Measurements from ENCODE around the gene CTRB1. TPM values are rescaled to one million over a fixed set of nuclear protein-coding genes. Genes with fewer than 3 reads are reported as not detected.
"Not testable (repeated sequence)": the region's sequence is repeated elsewhere in the genome, so short reads cannot be mapped to it uniquely, and the experiment has no call there.

CTRB1 gene
- total RNA-seq, 1 donor from 2014 or later: 1.0 TPM

- DNase-seq: not testable (repeated sequence)
Observed at GRCh38 chr16:75272629-75273028, 53.8 kb downstream of the CTRB1 start.

- no peak for DNase-seq
Observed at GRCh38 chr16:75273054-75273925, 54.5 kb downstream of the CTRB1 start.

Other genes starting within 250 kb of the CTRB1 start
- gene WDR59, start 233.9 kb upstream of the CTRB1 start, total RNA-seq: 36.6 TPM
- gene ZNRF1, start 220.0 kb upstream of the CTRB1 start, total RNA-seq: 31.3 TPM
- gene LDHD, start 102.2 kb upstream of the CTRB1 start, total RNA-seq: 16.8 TPM
- gene ZFP1, start 70.5 kb upstream of the CTRB1 start, total RNA-seq: 14.3 TPM
- not detected for gene CTRB2, start 11.8 kb upstream of the CTRB1 start, total RNA-seq
- gene BCAR1, start 32.6 kb downstream of the CTRB1 start, total RNA-seq: 54.8 TPM
- gene CFDP1, start 214.5 kb downstream of the CTRB1 start, total RNA-seq: 66.5 TPM
- 27.3 TPM for gene TMEM170A, start 245.7 kb downstream of the CTRB1 start, total RNA-seq